ENCODE measurements around the gene MED10. TPM values are rescaled to one million over a fixed set of nuclear protein-coding genes. Genes with fewer than 3 reads are reported as not detected.

The MED10 gene
- total and polyA plus RNA-seq, 9 of the 15 experiments (the other 6 are each of a cell fraction or from before 2014, with no cell fraction given), result 23.8 to 83.4 (median 58.8) TPM

- no peak for TF ChIP-seq ELK1 (CRISPR knock-in tag; IDR thresholded peaks at IDR 0.05)
These were observed 29.0 kb downstream of the MED10 start (continued) for GRCh38 chr5:6349387-6349786.

GRCh38 chr5:6348476-6349000 is 29.8 kb downstream of the MED10 start:
- no peak overlapping the region for H3K4me3 ChIP-seq
- BruUV-seq (replicated peaks), result no TSS peak
- CTCF ChIA-PET (ENCODE audit: low intra/inter-chr PET ratio), result no interaction called here
- POLR2A ChIA-PET, result interaction anchor here (0.7 to 0.8 kb wide), 3 partner anchors 9 to 84 kb away, joined by 3 to 5 read pairs (median 4); no protein-coding TSS in a partner anchor
- peaks cover 0 to 3% of the 10 kb centered on the region in 2 experiments; a peak in 1 of 5 replicates for H3K4me1 ChIP-seq (replicated peaks in 1 of 2; ENCODE audit: control insufficient read depth in 2 of 2, insufficient read depth in 2 of 2, low read length in 2 of 2)
- peaks cover 9% of the 10 kb centered on the region for H4K20me1 ChIP-seq (replicated peaks; ENCODE audit: control insufficient read depth, insufficient read depth, low read length)
- FAIRE-seq (no peak), DNase-seq (ENCODE audit: extremely low read depth in 1 of 4, low spot score in 3 of 4) (no peak), ATAC-seq (no peak)
- no peak overlapping the region for H3K9ac ChIP-seq (ENCODE audit: insufficient read depth in 1 of 2, low read depth in 2 of 2, low read length in 2 of 2)
- no peak overlapping the region for H3K4me2 ChIP-seq (ENCODE audit: insufficient read depth, low read length)
- H3K79me2 ChIP-seq (ENCODE audit: control insufficient read depth, insufficient read depth, low read length), result no peaks in the 10 kb centered on the region
- in situ Hi-C loops (cut with MboI) (no loop called here), intact Hi-C loops (cut with micrococcal nuclease) (no loop called here)
- H3K9me1 ChIP-seq (ENCODE audit: control insufficient read depth, insufficient read depth, low read length), result no peaks in the 10 kb centered on the region
- H3K9me3 ChIP-seq (replicated peaks; ENCODE audit: control insufficient read depth, insufficient read depth, low read depth, low read length), result no peaks in the 10 kb centered on the region
- 3% methylated on average over 15 of the region's 15 CpGs for WGBS (ENCODE audit: insufficient coverage, low coverage, missing lambda C conversion rate)
- no peaks in the 10 kb centered on the region for H3K36me3 ChIP-seq (ENCODE audit: control insufficient read depth, insufficient read depth, low read length)
- peaks cover 58 to 90% of the 10 kb centered on the region in 2 experiments for H3K27me3 ChIP-seq (ENCODE audit: control insufficient read depth in 2 of 2, insufficient read depth in 2 of 2, low read length in 2 of 2)
- no peak overlapping the region for H2AFZ ChIP-seq (ENCODE audit: low read depth, low read length)
- no peak overlapping the region for H3K27ac ChIP-seq (ENCODE audit: extremely low read depth, low read depth, low read length)
- TF ChIP-seq TAF15 (IDR thresholded peaks at IDR 0.05; ENCODE audit: low read depth, low read length) (no peak), NUFIP1 (IDR thresholded peaks at IDR 0.05; ENCODE audit: partially characterized antibody) (no peak), ATF7 (IDR thresholded peaks at IDR 0.05) (no peak), GATAD2B (IDR thresholded peaks at IDR 0.05; ENCODE audit: borderline replicate concordance) (no peak), MEF2D (tag; conservative IDR thresholded peaks at IDR 0.05; ENCODE audit: low read depth) (no peak), NFE2 (IDR thresholded peaks at IDR 0.05; ENCODE audit: low read depth) (no peak), EP300 (IDR thresholded peaks at IDR 0.05; ENCODE audit: low read length) (no peak), CTCF (IDR thresholded peaks at IDR 0.05 in 2 of 3, conservative IDR thresholded peaks at IDR 0.05 in 1 of 3; ENCODE audit: insufficient read depth in 2 of 3, low read depth in 1 of 3, low read length in 3 of 3) (no peak), ZNF551 (CRISPR knock-in tag; IDR thresholded peaks at IDR 0.05) (no peak), TSHZ1 (CRISPR knock-in tag; IDR thresholded peaks at IDR 0.05) (no peak), ATF2 (CRISPR knock-in tag; IDR thresholded peaks at IDR 0.05) (no peak), ZFPM2 (CRISPR knock-in tag; IDR thresholded peaks at IDR 0.05) (no peak), ZNF274 (IDR thresholded peaks at IDR 0.05; ENCODE audit: borderline replicate concordance, low read depth, low read length) (no peak)

Data from K562 (cell line).